Ecto neural progenitor cell (in vitro differentiated cells): Measurements from ENCODE around the gene PDC.
"Not testable (repeated sequence)": the region's sequence is repeated elsewhere in the genome, so short reads cannot be mapped to it uniquely, and the experiment has no call there.

ENCODE experiments used
- DNase-seq: peaks from one replicate; pipeline ENCODE4 v3.0.0-alpha.2; 2018; ENCODE audit warnings: low spot score

PDC gene

GRCh38 chr1:186465946-186466345 is 5.0 kb upstream of the PDC start:
- no peak for DNase-seq

- not testable (repeated sequence) for DNase-seq
Observed at GRCh38 chr1:186465491-186465890, 4.6 kb upstream of the PDC start.

GRCh38 chr1:186463926-186464325 is 3.0 kb upstream of the PDC start:
- DNase-seq = no peak

- no peak for DNase-seq
Observed at GRCh38 chr1:186463511-186463910, 2.6 kb upstream of the PDC start.

- not testable (repeated sequence) for DNase-seq
Observed at GRCh38 chr1:186459161-186459560, 1.8 kb downstream of the PDC start.

GRCh38 chr1:186456729-186457255 is 4.1 kb downstream of the PDC start:
- no peak for DNase-seq

- DNase-seq = no peak
Observed at GRCh38 chr1:186454981-186455380, 5.9 kb downstream of the PDC start.

GRCh38 chr1:186446152-186446551 is 14.8 kb downstream of the PDC start:
- no peak for DNase-seq

GRCh38 chr1:186443638-186444037 is 17.3 kb downstream of the PDC start:
- DNase-seq = no peak

- DNase-seq = no peak
Observed at GRCh38 chr1:186442651-186443375, 18.1 kb downstream of the PDC start.

GRCh38 chr1:186440584-186440983 is 20.3 kb downstream of the PDC start:
- no peak for DNase-seq

- no peak for DNase-seq
Observed at GRCh38 chr1:186438567-186438966, 22.3 kb downstream of the PDC start.

- DNase-seq = no peak
Observed at GRCh38 chr1:186435336-186435735, 25.6 kb downstream of the PDC start.

- no peak for DNase-seq
Observed at GRCh38 chr1:186429017-186429416, 31.9 kb downstream of the PDC start.

- no peak for DNase-seq
Observed at GRCh38 chr1:186426118-186426517, 34.8 kb downstream of the PDC start.

GRCh38 chr1:186424539-186424938 is 36.4 kb downstream of the PDC start:
- no peak for DNase-seq

- no peak for DNase-seq
Observed at GRCh38 chr1:186421446-186421845, 39.5 kb downstream of the PDC start.

GRCh38 chr1:186420923-186421322 is 40.0 kb downstream of the PDC start:
- no peak for DNase-seq

GRCh38 chr1:186420311-186420710 is 40.6 kb downstream of the PDC start:
- no peak for DNase-seq

GRCh38 chr1:186418503-186418902 is 42.4 kb downstream of the PDC start:
- no peak for DNase-seq

- DNase-seq = no peak
Observed at GRCh38 chr1:186413319-186413718, 47.6 kb downstream of the PDC start.

GRCh38 chr1:186409091-186409490 is 51.8 kb downstream of the PDC start:
- no peak for DNase-seq

- DNase-seq = no peak
Observed at GRCh38 chr1:186404454-186405051, 56.4 kb downstream of the PDC start.

- DNase-seq = no peak
Observed at GRCh38 chr1:186403632-186404031, 57.3 kb downstream of the PDC start.
